B cell (primary cell): Measurements from ENCODE around the gene TMEM52B. TPM values are rescaled to one million over a fixed set of nuclear protein-coding genes. Genes with fewer than 3 reads are reported as not detected.

Experiments
- ATAC-seq: fragments of 200-7000 bp; cut with Tn5 transposase; one replicate; pipeline ENCODE4 v1.10.0; 2021; ENCODE audit warnings: low read depth, mild to moderate bottlenecking, moderate number of reproducible peaks, moderate library complexity
- CTCF ChIA-PET: fragments of 350-600 bp; sonication (Branson Sonifier 250); formaldehyde crosslinking; loops from one replicate; lab custom pipeline; 2021; ENCODE audit warnings: antibody characterized with exemption, inconsistent platforms; lab: Charles Lee
- POLR2A ChIA-PET: fragments of 350-600 bp; sonication (Branson Sonifier 250); formaldehyde crosslinking; loops from one replicate; lab custom pipeline; 2021; ENCODE audit warnings: antibody characterized with exemption; lab: Charles Lee
- DNase-seq: peaks from one replicate; pipeline ENCODE4 v3.0.0; 2013
- H2AFZ ChIP-seq: 2 replicates; pipeline ENCODE4 v1.6.1; 2012; ENCODE audit warnings: mild to moderate bottlenecking, low read depth, low read length; ENCODE audit not compliant: insufficient read depth, poor library complexity, severe bottlenecking
- H3K27ac ChIP-seq, 2 donors: 1 replicate in 1 of 2; 2 replicates in 1 of 2; pipeline ENCODE4 v1.5.1; 2012 to 2013; ENCODE audit warnings: low read length in 2 of 2, mild to moderate bottlenecking in 2 of 2, moderate library complexity in 1 of 2
- H3K27me3 ChIP-seq, 4 experiments: fragments of 200-600 bp in 1 of 4; sonication (generic) in 1 of 4; replicated peaks in 1 of 4; 1 replicate in 2 of 4; 2 replicates in 2 of 4; pipeline versions ENCODE4 v1.6.1 to v1.7.0; 2013 to 2016; ENCODE audit warnings: low read length in 3 of 4, mild to moderate bottlenecking in 2 of 4, mixed read lengths in 1 of 4, moderate library complexity in 1 of 4; ENCODE audit not compliant: insufficient read depth in 4 of 4, control insufficient read depth in 3 of 4; ENCODE audit errors: control extremely low read depth in 1 of 4
- H3K36me3 ChIP-seq, 2 experiments: replicated peaks in 1 of 2; 1 replicate in 1 of 2; 2 replicates in 1 of 2; pipeline versions ENCODE4 v1.6.1 to v1.7.1; 2013; ENCODE audit warnings: low read length in 1 of 2; ENCODE audit not compliant: insufficient read depth in 2 of 2, control insufficient read depth in 1 of 2; ENCODE audit errors: control extremely low read depth in 1 of 2, extremely low read depth in 1 of 2
- H3K4me1 ChIP-seq, 2 donors: fragments of 200-600 bp in 1 of 2; sonication (generic) in 1 of 2; 1 replicate in 1 of 2; 2 replicates in 1 of 2; pipeline versions ENCODE4 v1.5.1 to v1.6.1; 2013 to 2017; ENCODE audit warnings: low read length in 2 of 2; ENCODE audit not compliant: control insufficient read depth in 2 of 2, insufficient read depth in 2 of 2
- H3K4me2 ChIP-seq: replicated peaks from 2 replicates; pipeline ENCODE3; 2012; ENCODE audit warnings: mild to moderate bottlenecking, low read depth, low read length; ENCODE audit not compliant: poor library complexity, severe bottlenecking
- H3K4me3 ChIP-seq, 5 experiments: fragments of 200-600 bp in 1 of 5; sonication (generic) in 1 of 5; 1 replicate in 3 of 5; 2 replicates in 2 of 5; pipeline versions ENCODE4 v1.5.1 to v1.7.0; 2011 to 2016; ENCODE audit warnings: low read length in 4 of 5, mild to moderate bottlenecking in 4 of 5, low read depth in 2 of 5, control low read depth in 1 of 5, moderate library complexity in 1 of 5; ENCODE audit not compliant: insufficient read depth in 1 of 5; ENCODE audit errors: control extremely low read depth in 1 of 5, extremely low read depth in 1 of 5
- H3K79me2 ChIP-seq: fragments of 200-600 bp; sonication (generic); one replicate; pipeline ENCODE4 v1.6.0; 2016; ENCODE audit warnings: low read length; ENCODE audit not compliant: control insufficient read depth, insufficient read depth
- H3K9ac ChIP-seq: fragments of 200-600 bp; sonication (generic); 2 replicates; pipeline ENCODE4 v1.6.1; 2017; ENCODE audit warnings: mild to moderate bottlenecking, low read length, moderate library complexity
- H3K9me3 ChIP-seq, 3 donors: one replicate each; pipeline versions ENCODE4 v1.6.1 to v1.7.1; 2013; ENCODE audit warnings: low read length in 2 of 3; ENCODE audit not compliant: control insufficient read depth in 2 of 3, insufficient read depth in 1 of 3; ENCODE audit errors: control extremely low read depth in 1 of 3
- H4K20me1 ChIP-seq: 2 replicates; pipeline ENCODE4 v1.6.0; 2012; ENCODE audit warnings: mild to moderate bottlenecking, low read length; ENCODE audit not compliant: insufficient read depth, control insufficient read depth, poor library complexity, severe bottlenecking
- H3K27ac Mint-ChIP-seq: one replicate; pipeline ENCODE4 v1.8.0; 2021; ENCODE audit warnings: mixed read lengths
- H3K27me3 Mint-ChIP-seq: one replicate; pipeline ENCODE4 v1.8.0; 2021; ENCODE audit warnings: mixed read lengths
- H3K4me1 Mint-ChIP-seq: one replicate; pipeline ENCODE4 v1.8.0; 2021; ENCODE audit warnings: mixed read lengths
- H3K4me3 Mint-ChIP-seq: one replicate; pipeline ENCODE4 v1.8.0; 2021; ENCODE audit warnings: mixed read lengths
- H3K9me3 Mint-ChIP-seq: one replicate; pipeline ENCODE4 v1.8.0; 2022; ENCODE audit warnings: mixed read lengths; ENCODE audit not compliant: insufficient read depth
- EZH2 ChIP-seq: IDR thresholded peaks from 2 replicates; pipeline ENCODE4 v1.6.1; 2012; ENCODE audit warnings: borderline replicate concordance, low read depth, mild to moderate bottlenecking, moderate library complexity, low read length; ENCODE audit not compliant: insufficient read depth, poor library complexity, severe bottlenecking
- WGBS: methylation state at CpG from one replicate; pipeline ENCODE4 v1.1.5; 2013; ENCODE audit warnings: missing lambda C conversion rate; ENCODE audit not compliant: insufficient coverage; 5-methylcytosine and 5-hydroxymethylcytosine counted together
- intact Hi-C: fragments of 100-400 bp; cut with micrococcal nuclease; formaldehyde crosslinking; loops from one replicate; pipeline ENCODE4 v1.10.0; 2022
- polyA plus RNA-seq: library from polyadenylated mRNA; depleted of rRNA; stranded (reverse); fragments of >200 nt; gene quantifications from 2 replicates; pipeline ENCODE4 v1.2.3, GENCODE V29; 2012
- total RNA-seq, 2 donors: library from RNA; stranded (reverse); fragments of 120-200 nt in 1 of 2; gene quantifications; 1 replicate in 1 of 2; 2 replicates in 1 of 2; pipeline versions ENCODE4 v1.2.3 to v1.2.4, GENCODE V29; 2013 to 2022
- TF ChIP-seq, protein P1 (sequence below): fragments of 200-600 bp; IDR thresholded peaks from one replicate; pipeline ENCODE4 v1.8.0; 2022; ENCODE audit warnings: antibody characterized with exemption, mild to moderate bottlenecking

Gene TMEM52B
- total and polyA plus RNA-seq, 2 donors (not counting 1 experiment from before 2014, with no cell fraction given), result 0.03 TPM; not detected in 1

DNA sequence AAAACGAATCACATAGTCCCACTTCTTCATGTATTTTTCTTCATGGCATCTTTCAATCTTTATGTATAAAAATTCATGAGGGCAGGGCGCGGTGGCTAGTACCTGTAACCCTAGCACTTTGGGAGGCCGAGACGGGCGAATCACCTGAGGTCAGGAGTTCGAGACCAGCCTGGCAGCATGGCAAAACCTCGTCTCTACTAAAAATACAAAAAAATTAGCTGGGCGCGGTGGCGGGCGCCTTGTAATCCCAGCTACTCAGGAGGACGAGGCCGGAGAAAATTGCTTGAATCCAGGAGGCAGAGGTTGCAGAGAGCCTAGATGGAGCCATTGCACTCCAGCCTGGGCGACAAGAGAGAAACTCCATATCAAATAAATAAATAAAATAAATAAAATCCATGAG, 31.4 kb downstream of the TMEM52B start:
- H3K36me3 ChIP-seq, result no peaks in the 10 kb centered on the region
- H3K9ac ChIP-seq, result no peak overlapping the region
- Mint-ChIP-seq H3K4me3 (no peak overlapping the region), H3K4me1 (peaks cover 19% of the 10 kb centered on the region), H3K27me3 (peaks cover 32% of the 10 kb centered on the region), H3K9me3 (no peaks in the 10 kb centered on the region), H3K27ac (no peak overlapping the region)
- no peak overlapping the region for H3K4me3 ChIP-seq
- H4K20me1 ChIP-seq, result no peaks in the 10 kb centered on the region
- DNase-seq (no peak), ATAC-seq (no peak)
- no peaks in the 10 kb centered on the region for H3K79me2 ChIP-seq
- H3K4me2 ChIP-seq, result no peak overlapping the region
- no peak overlapping the region for H3K27ac ChIP-seq
- intact Hi-C loops, result loop anchor here (10.0 kb wide), 1 partner anchor 965 kb away; the partner anchor contains the start of gene SMIM10L1
- peaks cover 0 to 3% (median 0%) of the 10 kb centered on the region in 3 donors for H3K9me3 ChIP-seq
- peaks cover 13 to 18% of the 10 kb centered on the region in 2 donors for H3K4me1 ChIP-seq
- H2AFZ ChIP-seq, result no peak overlapping the region
- peaks cover 0 to 28% (median 17%) of the 10 kb centered on the region in 4 experiments for H3K27me3 ChIP-seq
- ChIA-PET CTCF (interaction anchor here (0.7 kb wide), 1 partner anchor 15 kb away, joined by 3 read pairs; no protein-coding TSS in a partner anchor), POLR2A (interaction anchor here (0.7 kb wide), 1 partner anchor 540 kb away, joined by 4 read pairs; no protein-coding TSS in a partner anchor)
- 94% methylated on average over 7 of the region's 15 CpGs for WGBS
- TF ChIP-seq, protein P1, sequence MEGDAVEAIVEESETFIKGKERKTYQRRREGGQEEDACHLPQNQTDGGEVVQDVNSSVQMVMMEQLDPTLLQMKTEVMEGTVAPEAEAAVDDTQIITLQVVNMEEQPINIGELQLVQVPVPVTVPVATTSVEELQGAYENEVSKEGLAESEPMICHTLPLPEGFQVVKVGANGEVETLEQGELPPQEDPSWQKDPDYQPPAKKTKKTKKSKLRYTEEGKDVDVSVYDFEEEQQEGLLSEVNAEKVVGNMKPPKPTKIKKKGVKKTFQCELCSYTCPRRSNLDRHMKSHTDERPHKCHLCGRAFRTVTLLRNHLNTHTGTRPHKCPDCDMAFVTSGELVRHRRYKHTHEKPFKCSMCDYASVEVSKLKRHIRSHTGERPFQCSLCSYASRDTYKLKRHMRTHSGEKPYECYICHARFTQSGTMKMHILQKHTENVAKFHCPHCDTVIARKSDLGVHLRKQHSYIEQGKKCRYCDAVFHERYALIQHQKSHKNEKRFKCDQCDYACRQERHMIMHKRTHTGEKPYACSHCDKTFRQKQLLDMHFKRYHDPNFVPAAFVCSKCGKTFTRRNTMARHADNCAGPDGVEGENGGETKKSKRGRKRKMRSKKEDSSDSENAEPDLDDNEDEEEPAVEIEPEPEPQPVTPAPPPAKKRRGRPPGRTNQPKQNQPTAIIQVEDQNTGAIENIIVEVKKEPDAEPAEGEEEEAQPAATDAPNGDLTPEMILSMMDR, result no peak
- TF ChIP-seq EZH2, result no peak

DNA sequence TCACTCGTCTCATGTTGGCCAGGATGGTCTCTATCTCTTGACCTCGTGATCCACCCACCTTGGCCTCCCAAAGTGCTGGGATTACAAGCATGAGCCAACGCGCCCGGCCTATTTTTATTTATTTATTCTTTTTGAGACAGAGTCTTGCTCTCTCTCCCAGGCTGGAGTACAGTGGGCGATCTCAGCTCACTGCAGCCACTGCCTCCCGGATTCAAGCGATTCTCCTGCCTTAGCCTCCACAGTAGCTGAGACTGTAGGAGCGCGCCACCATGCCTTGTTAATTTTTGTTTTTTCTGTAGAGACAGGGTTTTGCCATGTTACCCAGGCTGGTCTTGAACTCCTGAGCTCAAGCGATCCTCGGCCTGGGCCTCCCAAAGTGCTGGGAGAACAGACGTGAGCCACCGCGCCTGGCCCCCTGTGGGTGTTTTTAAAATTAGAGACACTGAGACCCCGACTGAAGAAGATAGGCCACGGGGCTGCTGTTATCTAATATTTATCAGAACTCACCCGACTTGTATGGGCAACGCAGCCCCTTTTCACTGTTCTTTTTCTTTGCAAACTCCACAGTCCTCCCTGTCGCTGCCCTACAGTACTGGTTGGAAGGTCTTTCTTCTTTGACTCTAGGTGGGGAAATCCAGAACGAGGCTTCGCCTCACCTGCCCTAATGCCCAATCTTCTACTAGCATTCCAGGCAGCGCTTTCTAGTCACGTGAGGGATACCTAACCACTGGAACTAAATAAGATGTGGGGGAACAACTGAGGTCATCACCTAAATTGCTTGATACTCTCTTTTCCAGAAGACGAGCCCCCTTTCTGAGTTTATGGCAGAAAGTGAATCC, 32.5 kb downstream of the TMEM52B start:
- peaks cover 34% of the 10 kb centered on the region for H3K27me3 Mint-ChIP-seq
- peaks cover 19% of the 10 kb centered on the region for H3K4me1 Mint-ChIP-seq
- H3K27ac Mint-ChIP-seq, result no peak overlapping the region
- Histone ChIP-seq H3K27me3 (peaks cover 0 to 36% (median 20%) of the 10 kb centered on the region in 4 experiments), H3K36me3 (no peaks in the 10 kb centered on the region), H2AFZ (no peak overlapping the region), H4K20me1 (no peaks in the 10 kb centered on the region), H3K9me3 (peaks cover 0 to 3% (median 0%) of the 10 kb centered on the region in 3 donors), H3K4me2 (no peak overlapping the region), H3K4me1 (peaks cover 13 to 18% of the 10 kb centered on the region in 2 donors), H3K27ac (no peak overlapping the region), H3K79me2 (no peaks in the 10 kb centered on the region), H3K4me3 (no peak overlapping the region), H3K9ac (no peak overlapping the region)
- ChIA-PET POLR2A (interaction anchor here (0.7 kb wide), 1 partner anchor 541 kb away, joined by 4 read pairs; no protein-coding TSS in a partner anchor), CTCF (no interaction called here)
- no peaks in the 10 kb centered on the region for H3K9me3 Mint-ChIP-seq
- ATAC-seq (no peak), DNase-seq (no peak)
- WGBS, result 95% methylated on average over 13 of the region's 25 CpGs
- H3K4me3 Mint-ChIP-seq, result no peak overlapping the region
- intact Hi-C loops, result loop anchor here (10.0 kb wide), 1 partner anchor 963 kb away; the partner anchor contains the start of gene SMIM10L1
- TF ChIP-seq, protein P1, result no peak
- TF ChIP-seq EZH2, result no peak
